Measurements from ENCODE around the gene AGFG2. TPM values are rescaled to one million over a fixed set of nuclear protein-coding genes. Genes with fewer than 3 reads are reported as not detected.
"Not testable (repeated sequence)": the region's sequence is repeated elsewhere in the genome, so short reads cannot be mapped to it uniquely, and the experiment has no call there.

Gene AGFG2
- polyA plus RNA-seq, 1 experiment, result 5.7 TPM

DNA sequence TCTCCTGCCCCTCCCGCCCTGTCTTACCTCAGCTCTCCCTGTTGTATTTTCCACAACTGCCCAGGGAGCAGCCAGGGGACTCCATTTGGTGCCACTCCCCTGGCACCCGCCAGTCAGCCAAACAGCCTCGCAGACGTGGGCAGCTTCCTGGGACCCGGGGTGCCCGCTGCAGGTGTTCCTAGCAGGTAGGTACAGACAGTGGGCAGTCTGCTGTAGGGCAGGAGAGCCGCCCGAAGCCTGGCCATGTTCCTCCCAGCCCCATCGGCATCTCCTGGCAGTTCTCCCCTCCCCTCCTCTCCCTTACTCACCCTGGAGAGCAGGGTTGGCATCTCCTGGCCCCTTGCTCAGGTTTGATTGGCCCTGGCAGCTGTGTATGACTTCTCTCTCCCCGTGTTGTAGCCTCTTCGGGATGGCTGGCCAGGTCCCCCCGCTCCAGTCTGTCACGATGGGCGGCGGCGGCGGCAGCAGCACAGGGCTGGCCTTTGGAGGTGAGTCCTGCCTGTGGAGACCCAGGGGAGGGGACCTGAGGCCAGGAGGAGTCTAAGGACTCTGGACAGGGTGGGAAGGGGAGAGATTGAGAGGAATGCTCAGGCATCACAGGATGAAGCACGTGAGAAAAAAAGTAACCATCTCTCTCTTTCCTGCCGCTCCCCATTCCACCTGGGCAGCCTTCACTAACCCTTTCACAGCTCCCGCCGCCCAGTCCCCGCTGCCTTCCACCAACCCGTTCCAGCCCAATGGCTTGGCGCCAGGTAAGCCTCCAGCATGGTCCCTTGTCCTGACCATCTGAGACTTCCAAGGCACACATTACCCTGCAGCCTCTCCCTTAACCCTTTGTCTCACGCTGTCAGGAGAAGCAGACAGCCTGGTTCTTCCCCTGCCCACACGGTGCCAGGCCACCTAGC, 23.4 kb downstream of the AGFG2 start:
- TF ChIP-seq, protein P1, sequence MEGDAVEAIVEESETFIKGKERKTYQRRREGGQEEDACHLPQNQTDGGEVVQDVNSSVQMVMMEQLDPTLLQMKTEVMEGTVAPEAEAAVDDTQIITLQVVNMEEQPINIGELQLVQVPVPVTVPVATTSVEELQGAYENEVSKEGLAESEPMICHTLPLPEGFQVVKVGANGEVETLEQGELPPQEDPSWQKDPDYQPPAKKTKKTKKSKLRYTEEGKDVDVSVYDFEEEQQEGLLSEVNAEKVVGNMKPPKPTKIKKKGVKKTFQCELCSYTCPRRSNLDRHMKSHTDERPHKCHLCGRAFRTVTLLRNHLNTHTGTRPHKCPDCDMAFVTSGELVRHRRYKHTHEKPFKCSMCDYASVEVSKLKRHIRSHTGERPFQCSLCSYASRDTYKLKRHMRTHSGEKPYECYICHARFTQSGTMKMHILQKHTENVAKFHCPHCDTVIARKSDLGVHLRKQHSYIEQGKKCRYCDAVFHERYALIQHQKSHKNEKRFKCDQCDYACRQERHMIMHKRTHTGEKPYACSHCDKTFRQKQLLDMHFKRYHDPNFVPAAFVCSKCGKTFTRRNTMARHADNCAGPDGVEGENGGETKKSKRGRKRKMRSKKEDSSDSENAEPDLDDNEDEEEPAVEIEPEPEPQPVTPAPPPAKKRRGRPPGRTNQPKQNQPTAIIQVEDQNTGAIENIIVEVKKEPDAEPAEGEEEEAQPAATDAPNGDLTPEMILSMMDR (IDR thresholded peaks at IDR 0.05; ENCODE audit: low read depth, low read length), result no peak
- no peaks in the 10 kb centered on the region for H3K9me3 ChIP-seq (ENCODE audit: control insufficient read depth, insufficient read depth, low read length)
- no peak overlapping the region for H3K27ac ChIP-seq (ENCODE audit: low read depth, low read length)
- H3K4me3 ChIP-seq (ENCODE audit: low read depth, low read length), result no peak overlapping the region
- ChIA-PET POLR2A (no interaction called here), CTCF (interaction anchor here (1.1 to 4.0 kb wide), 6 partner anchors 15 to 99 kb away, joined by 3 to 72 read pairs (median 4); partner anchors contain the start of genes AGFG2, FBXO24 and LRCH4)
- no peaks in the 10 kb centered on the region for H3K27me3 ChIP-seq (ENCODE audit: control insufficient read depth, insufficient read depth, low read length)
- no peak for DNase-seq (ENCODE audit: low read depth, low spot score)

DNA sequence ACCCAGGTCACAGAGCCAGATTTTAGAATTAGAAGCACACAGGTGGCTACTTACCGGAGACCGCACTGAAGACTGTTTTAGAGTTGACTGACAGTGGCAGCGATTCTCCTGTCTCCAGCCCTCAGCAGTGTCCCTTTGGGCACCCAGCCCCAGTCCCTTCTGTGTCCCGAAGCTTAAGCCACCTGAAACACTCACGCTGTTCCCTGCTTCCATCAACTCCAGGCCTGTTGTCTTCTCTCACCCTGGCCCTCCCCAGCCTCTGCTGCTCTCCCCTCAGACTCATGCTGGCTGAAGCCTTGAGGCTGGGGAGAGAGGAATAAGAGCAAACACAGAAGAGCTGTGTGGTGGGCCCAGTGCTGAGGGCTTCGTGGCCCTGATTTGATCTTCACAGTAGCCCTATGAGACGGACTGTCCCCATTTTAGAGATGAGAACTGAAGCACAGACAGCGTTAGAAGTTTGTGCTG, 24.1 kb downstream of the AGFG2 start:
- no peaks in the 10 kb centered on the region for H3K27me3 ChIP-seq (ENCODE audit: control insufficient read depth, insufficient read depth, low read length)
- ChIA-PET POLR2A (no interaction called here), CTCF (interaction anchor here (0.5 to 3.2 kb wide), 19 partner anchors 8 to 164 kb away, joined by 3 to 30 read pairs (median 6); partner anchors contain the start of genes AGFG2, FBXO24, LRCH4 and MOSPD3)
- H3K27ac ChIP-seq (ENCODE audit: low read depth, low read length), result no peak overlapping the region
- H3K4me3 ChIP-seq (ENCODE audit: low read depth, low read length), result no peak overlapping the region
- TF ChIP-seq, protein P1 (IDR thresholded peaks at IDR 0.05; ENCODE audit: low read depth, low read length), result no peak
- no peak for DNase-seq (ENCODE audit: low read depth, low spot score)
- H3K9me3 ChIP-seq (ENCODE audit: control insufficient read depth, insufficient read depth, low read length), result no peaks in the 10 kb centered on the region

DNA sequence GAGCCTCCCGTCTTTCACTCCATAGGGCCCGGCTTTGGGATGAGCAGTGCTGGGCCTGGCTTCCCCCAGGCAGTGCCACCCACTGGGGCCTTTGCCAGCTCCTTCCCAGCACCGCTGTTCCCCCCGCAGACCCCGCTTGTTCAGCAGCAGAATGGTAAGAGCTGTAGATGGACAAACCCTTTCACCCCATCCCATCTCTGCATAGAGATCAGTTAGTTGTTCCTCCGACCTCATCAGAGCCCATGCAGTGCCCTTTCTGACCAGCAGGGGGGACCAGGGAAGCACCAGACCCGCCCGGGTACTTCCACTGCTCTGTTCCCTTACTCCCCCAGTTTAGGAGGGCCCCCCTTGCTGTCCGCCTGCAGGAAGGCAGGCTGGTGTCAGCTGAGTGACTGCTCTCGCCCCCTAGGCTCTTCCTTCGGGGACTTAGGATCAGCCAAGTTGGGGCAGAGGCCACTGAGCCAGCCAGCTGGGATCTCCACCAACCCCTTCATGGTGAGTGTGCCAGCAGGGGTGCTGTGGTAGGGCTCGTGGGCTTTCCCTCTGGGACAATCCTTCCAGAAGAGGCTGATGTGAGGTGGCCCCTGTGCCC, 24.9 kb downstream of the AGFG2 start:
- Histone ChIP-seq H3K27me3 (ENCODE audit: control insufficient read depth, insufficient read depth, low read length) (no peaks in the 10 kb centered on the region), H3K4me3 (ENCODE audit: low read depth, low read length) (no peak overlapping the region), H3K9me3 (ENCODE audit: control insufficient read depth, insufficient read depth, low read length) (no peaks in the 10 kb centered on the region), H3K27ac (ENCODE audit: low read depth, low read length) (no peak overlapping the region)
- no peak for DNase-seq (ENCODE audit: low read depth, low spot score)
- TF ChIP-seq, protein P1 (IDR thresholded peaks at IDR 0.05; ENCODE audit: low read depth, low read length), result peak; percentile 97
- CTCF ChIA-PET, result interaction anchor here (0.5 to 3.2 kb wide), 32 partner anchors 9 to 306 kb away, joined by 3 to 30 read pairs (median 5); partner anchors contain the start of genes AGFG2, FBXO24, GNB2 and LRCH4
- POLR2A ChIA-PET, result interaction anchor here (0.6 kb wide), 1 partner anchor 199 kb away, joined by 5 read pairs; no protein-coding TSS in a partner anchor

DNA sequence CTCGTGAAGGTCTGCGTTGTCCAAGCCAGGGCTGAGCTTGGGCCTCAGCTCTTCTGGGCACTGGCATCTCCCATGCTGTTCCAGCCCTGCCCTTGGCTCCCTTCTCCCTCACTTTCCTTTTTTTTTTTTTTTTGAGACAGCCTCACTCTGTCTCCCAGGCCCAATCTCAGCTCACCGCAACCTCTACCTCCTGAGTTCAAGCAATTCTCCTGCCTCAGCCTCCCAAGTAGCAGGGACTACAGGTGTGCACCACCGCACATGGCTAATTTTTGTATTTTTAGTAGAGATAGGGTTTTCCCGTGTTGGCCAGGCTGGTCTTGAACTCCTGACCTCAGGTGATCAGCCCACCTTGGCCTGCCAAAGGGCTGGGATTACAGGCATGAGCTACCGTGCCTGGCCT, 25.4 kb downstream of the AGFG2 start:
- H3K9me3 ChIP-seq (ENCODE audit: control insufficient read depth, insufficient read depth, low read length); H3K27me3 ChIP-seq (ENCODE audit: control insufficient read depth, insufficient read depth, low read length); H3K27ac ChIP-seq (ENCODE audit: low read depth, low read length); DNase-seq (ENCODE audit: low read depth, low spot score); H3K4me3 ChIP-seq (ENCODE audit: low read depth, low read length): not testable (repeated sequence)
- ChIA-PET POLR2A (interaction anchor here (0.6 to 0.7 kb wide), 2 partner anchors 13 to 199 kb away, joined by 3 to 5 read pairs; no protein-coding TSS in a partner anchor), CTCF (interaction anchor here (0.6 to 3.2 kb wide), 28 partner anchors 8 to 283 kb away, joined by 3 to 30 read pairs (median 6); partner anchors contain the start of genes FBXO24, GNB2, LRCH4 and MOSPD3)

DNA sequence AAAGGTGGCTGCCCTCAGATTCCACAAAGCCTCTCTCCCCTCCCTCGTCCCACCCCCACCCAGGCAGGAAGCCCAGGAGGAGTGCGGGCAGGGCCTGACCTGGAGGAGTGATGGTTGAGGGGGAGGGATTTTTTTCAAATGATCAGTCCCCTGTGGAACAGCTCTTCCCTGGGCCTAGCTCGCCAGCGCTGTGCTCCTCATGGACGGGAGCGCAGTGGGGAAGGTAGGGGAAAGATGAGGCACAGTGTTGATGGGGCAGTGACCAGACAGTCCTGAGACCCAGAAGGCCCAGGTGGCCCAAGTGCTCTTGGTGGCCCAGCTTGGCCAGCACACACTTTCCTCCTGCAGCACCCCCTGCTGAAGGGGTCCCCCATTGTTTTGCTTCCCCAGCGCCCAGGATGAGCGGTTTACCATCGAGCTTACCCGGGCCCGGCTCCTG, 26.1 kb downstream of the AGFG2 start:
- no peaks in the 10 kb centered on the region; the same call in 1 of the 2 replicates for H3K9me3 ChIP-seq (ENCODE audit: control insufficient read depth, insufficient read depth, low read length)
- no peaks in the 10 kb centered on the region for H3K27me3 ChIP-seq (ENCODE audit: control insufficient read depth, insufficient read depth, low read length)
- no peak overlapping the region for H3K27ac ChIP-seq (ENCODE audit: low read depth, low read length)
- TF ChIP-seq, protein P1 (IDR thresholded peaks at IDR 0.05; ENCODE audit: low read depth, low read length), result no peak
- no peak overlapping the region for H3K4me3 ChIP-seq (ENCODE audit: low read depth, low read length)
- POLR2A ChIA-PET, result interaction anchor here (0.7 kb wide), 1 partner anchor 12 kb away, joined by 3 read pairs; no protein-coding TSS in a partner anchor
- CTCF ChIA-PET, result interaction anchor here (0.5 to 3.2 kb wide), 11 partner anchors 10 to 184 kb away, joined by 5 to 30 read pairs (median 10); partner anchors contain the start of genes FBXO24, LRCH4 and SPACDR
- DNase-seq (ENCODE audit: low read depth, low spot score), result no peak
